Stimulated activated CD4-positive, alpha-beta T cell treated with anti-CD3 and anti-CD28 coated beads, TNF-alpha, amount 100 ng/mL, for 1 hour (primary cell): ENCODE data around the gene C1QL2.

ENCODE experiments used
- DNase-seq, 3 donors: peaks; one replicate each; pipeline ENCODE4 v3.0.0-alpha.2; 2020; ENCODE audit warnings: low read depth in 3 of 3, low spot score in 1 of 3

Gene C1QL2

DNA sequence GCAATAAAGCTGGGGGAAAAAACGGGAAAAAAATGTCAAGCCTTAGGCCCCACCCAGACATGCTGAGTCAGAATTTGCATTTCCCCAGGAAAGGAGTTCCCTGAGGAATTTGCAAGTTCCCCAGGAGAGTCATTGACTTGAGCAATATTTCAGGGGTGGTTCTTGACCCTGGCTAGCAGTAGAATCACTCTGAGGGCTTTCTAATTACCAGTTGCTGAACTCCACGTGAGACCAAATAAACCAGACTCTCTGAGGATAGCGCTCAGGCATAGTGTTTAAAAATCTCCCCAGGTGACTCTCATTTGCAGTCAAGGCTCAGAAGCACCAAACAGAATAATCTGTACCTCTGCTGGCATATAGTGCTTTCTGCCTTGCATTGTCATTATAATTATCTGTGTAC is 48.7 kb downstream of the C1QL2 start:
- DNase-seq, result no peak

DNA sequence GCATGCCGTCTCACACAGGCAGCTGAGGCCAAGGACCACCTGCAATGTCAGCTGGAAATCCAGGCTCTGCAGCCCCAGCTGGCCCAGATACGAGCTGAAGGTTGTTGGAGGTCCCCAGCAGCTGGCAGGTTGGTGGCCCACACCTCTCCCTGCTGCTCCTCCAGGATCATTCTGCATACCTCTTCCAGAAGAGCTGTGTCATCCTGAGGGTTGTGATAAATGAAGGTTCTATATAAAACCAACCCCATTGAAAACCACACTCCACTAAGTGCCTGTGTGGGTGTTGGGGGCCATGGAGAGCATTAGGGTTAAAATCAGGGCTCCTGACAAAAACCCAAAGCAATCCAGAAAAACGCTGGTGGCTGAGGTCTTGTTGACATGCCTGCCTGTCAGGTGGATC is 50.4 kb downstream of the C1QL2 start:
- DNase-seq, result no peak

DNA sequence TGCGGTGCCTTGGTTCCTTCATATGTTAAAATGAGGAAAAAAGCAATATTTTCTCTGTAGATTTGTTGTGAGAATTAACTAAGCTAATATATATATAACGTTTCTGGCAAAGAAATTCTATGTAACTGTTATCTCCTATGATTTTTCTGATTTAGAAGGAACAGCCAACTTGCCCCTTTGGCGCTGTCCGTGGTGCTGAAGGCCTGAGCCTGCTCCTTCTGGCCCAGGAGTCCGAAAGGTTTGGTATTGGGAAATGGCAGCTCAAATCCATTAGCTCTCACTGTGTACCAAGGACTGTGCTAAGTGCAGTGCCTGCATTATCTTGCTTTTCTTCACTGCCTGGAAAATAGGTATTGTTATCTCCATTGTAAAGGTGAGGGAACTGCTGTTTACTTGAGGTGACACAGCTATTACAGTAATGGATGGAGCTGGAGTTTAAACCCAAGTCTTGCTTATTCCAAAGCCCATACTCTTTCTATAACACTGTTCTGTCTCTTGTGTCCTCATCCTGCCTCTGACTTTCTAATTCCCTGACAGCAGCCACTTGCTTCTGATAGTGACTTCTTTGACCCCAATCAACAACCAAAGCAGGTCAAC is 52.2 kb downstream of the C1QL2 start:
- DNase-seq, result no peak
